BLaER1 treated with 17β-estradiol and CSF1 and Interleukin-3, amounts not matched to agents 10 nM and 100 nM (cell line): Measurements from ENCODE around the gene ZFP57.

Experiments
- H3K27ac ChIP-seq, 11 experiments: shearing (Covaris generic); formaldehyde crosslinking; 2 replicates each; pipeline ENCODE4 v1.8.1; 2022
- H3K27me3 ChIP-seq, 11 experiments: shearing (Covaris generic); formaldehyde crosslinking; 2 replicates each; pipeline ENCODE4 v1.8.1; 2022
- H3K36me3 ChIP-seq, 11 experiments: shearing (Covaris generic); formaldehyde crosslinking; 2 replicates each; pipeline ENCODE4 v1.8.1; 2022
- H3K4me1 ChIP-seq, 10 experiments: shearing (Covaris generic); formaldehyde crosslinking; 2 replicates each; pipeline ENCODE4 v1.8.1; 2022
- H3K4me2 ChIP-seq, 11 experiments: shearing (Covaris generic); formaldehyde crosslinking; 2 replicates each; pipeline ENCODE4 v1.8.1; 2022
- H3K4me3 ChIP-seq, 10 experiments: shearing (Covaris generic); formaldehyde crosslinking; 2 replicates each; pipeline ENCODE4 v1.8.1; 2022
- H3K9ac ChIP-seq, 11 experiments: shearing (Covaris generic); formaldehyde crosslinking; 2 replicates each; pipeline ENCODE4 v1.8.1; 2022
- H3K9me3 ChIP-seq, 11 experiments: shearing (Covaris generic); formaldehyde crosslinking; replicated peaks in 1 of 11; 2 replicates each; pipeline ENCODE4 v1.8.1; 2022
- H4K20me1 ChIP-seq, 11 experiments: shearing (Covaris generic); formaldehyde crosslinking; 2 replicates each; pipeline ENCODE4 v1.8.1; 2022
- Cebpa-rat ChIP-seq, 11 experiments: shearing (Covaris generic); IDR thresholded peaks; 2 replicates each; pipeline ENCODE4 v1.8.1; 2022

Gene ZFP57

DNA sequence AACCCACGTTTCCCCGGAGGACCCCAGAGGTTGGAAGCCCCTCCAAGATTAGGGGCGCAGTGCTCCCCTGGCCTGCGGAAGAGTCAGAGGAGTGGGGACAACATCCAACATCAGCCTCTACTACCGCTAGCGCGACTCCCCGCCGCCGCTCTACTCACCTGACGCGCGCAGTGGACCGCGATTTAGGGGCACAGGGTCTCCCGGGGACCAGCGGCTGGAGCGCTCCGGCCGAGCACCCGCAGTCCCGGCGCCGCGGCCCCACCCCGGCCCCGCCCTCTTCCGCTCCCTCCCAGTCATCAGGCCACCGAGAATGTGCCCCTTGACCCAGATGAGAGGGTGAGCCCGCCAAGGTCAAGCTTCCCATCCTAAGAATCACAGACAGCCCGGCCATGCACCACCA is at the start of gene ZFP57:
ZFP57 (minus strand) TSS at position 249 of the 400 bp plus-strand sequence. CDS start 4,149 bp downstream, outside the sequence.
- TF ChIP-seq Cebpa-rat (IDR thresholded peaks at IDR 0.05), result no peak
- H3K27ac ChIP-seq, result no peak within 1 kb of the TSS
- no peaks in the 10 kb centered on the region for H3K36me3 ChIP-seq

DNA sequence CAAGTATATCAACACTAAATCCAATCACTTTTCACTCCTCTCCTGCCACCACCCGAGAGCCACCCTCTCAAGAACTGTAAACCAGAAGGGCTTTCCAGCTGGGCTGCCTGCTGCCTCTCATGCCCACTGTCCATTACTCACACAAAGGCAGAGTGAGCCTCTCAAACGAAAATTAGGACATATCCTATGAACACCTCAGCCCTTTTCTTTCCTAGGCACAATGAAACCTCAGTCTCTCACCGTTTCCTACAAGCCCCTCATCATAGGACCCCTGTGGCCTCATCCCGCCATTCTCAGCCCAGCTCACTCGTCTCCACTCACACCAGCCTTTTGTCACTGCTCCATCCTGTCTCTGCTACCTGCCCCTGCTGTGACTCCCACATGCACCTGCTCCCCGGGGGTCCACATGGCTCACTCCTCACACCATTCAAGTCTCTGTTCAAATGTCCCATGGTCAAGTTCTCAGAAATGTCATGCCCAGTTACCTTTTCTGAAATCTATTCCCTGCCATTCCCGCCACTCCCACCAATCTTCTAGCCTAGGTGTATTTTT is 49.7 kb upstream of the ZFP57 start:
- Histone ChIP-seq H3K9me3 (peaks cover 0 to 4% (median under 1%) of the 10 kb centered on the region in 11 experiments; a peak in 6 of 22 replicates), H3K4me3 (no peak overlapping the region), H3K9ac (no peak overlapping the region), H3K36me3 (peaks cover 0 to 26% (median 10%) of the 10 kb centered on the region in 11 experiments; a peak in 12 of 22 replicates), H4K20me1 (peaks cover 0 to 11% (median 3%) of the 10 kb centered on the region in 11 experiments; a peak in 7 of 22 replicates), H3K4me1 (peaks cover 7 to 11% (median 11%) of the 10 kb centered on the region in 10 experiments; a peak in 17 of 20 replicates), H3K4me2 (no peak overlapping the region), H3K27ac (no peak overlapping the region), H3K27me3 (peaks cover 0 to 1% (median 0%) of the 10 kb centered on the region in 11 experiments; a peak in 2 of 22 replicates)
- no peak for TF ChIP-seq Cebpa-rat (IDR thresholded peaks at IDR 0.05)

More for the DNA sequence above, at the start of gene ZFP57:
- Histone ChIP-seq H3K4me3 (no peak within 1 kb of the TSS), H4K20me1 (no peaks in the 10 kb centered on the region; a peak in 1 of 22 replicates), H3K9me3 (peaks cover 0 to 16% (median 12%) of the 10 kb centered on the region in 11 experiments; a peak in 13 of 22 replicates), H3K4me1 (peaks cover 9 to 24% (median 12%) of the 10 kb centered on the region in 10 experiments), H3K4me2 (no peak within 1 kb of the TSS), H3K9ac (no peak within 1 kb of the TSS), H3K27me3 (no peaks in the 10 kb centered on the region)

DNA sequence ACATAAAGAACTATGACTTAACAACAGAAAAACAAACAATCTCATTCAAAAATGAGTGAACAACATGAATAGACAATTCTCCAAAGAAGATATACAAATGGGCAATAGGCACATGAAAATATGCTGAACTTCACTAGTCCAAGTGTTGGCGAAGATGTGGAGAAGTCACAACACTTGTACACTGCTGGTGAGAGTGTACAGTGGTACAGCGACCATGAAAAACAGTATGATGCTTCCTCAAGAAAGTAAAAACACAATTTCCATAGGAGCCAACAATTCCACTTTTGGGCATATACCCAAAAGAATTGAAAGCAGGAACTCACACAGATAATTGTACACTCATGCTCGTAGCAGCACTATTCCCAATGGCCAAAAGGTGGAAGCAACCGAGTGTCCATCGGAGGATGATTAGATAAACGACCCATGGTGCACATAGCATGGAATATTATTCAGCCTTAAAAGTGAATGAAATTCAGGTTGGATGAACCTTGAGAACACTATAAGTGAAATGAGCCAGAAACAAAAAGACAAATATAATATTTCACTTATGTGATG is 48.9 kb upstream of the ZFP57 start:
- Histone ChIP-seq H3K9ac (no peak overlapping the region), H3K27me3 (peaks cover 0 to 9% (median 2%) of the 10 kb centered on the region in 11 experiments; a peak in 12 of 22 replicates), H3K36me3 (peaks cover 0 to 34% (median 13%) of the 10 kb centered on the region in 11 experiments; a peak in 14 of 22 replicates), H3K27ac (no peak overlapping the region), H4K20me1 (peaks cover 0 to 19% (median 11%) of the 10 kb centered on the region in 11 experiments; a peak in 9 of 22 replicates), H3K4me3 (no peak overlapping the region), H3K4me2 (no peak overlapping the region), H3K9me3 (no peaks in the 10 kb centered on the region), H3K4me1 (peaks cover 7 to 19% (median 11%) of the 10 kb centered on the region in 10 experiments; a peak in 17 of 20 replicates)
- no peak for TF ChIP-seq Cebpa-rat (IDR thresholded peaks at IDR 0.05)

DNA sequence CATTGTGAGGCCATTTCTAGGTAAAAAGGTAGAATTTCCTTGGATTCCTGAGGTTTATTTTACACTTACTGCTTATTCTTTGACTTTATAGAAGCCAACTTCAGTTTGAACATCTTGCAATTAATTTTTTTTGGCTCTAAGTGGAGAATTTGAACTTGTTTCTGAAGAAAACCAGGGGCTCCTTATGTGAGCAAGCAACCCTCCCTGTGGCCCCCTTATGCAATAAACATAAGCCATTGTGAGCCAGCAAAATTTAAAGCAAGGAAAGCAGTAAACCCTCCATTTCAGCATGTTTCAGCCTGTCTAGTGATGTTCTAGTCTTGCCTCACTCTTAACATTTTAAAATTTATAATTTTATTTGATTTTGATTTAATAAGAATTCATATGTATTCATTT is 47.9 kb upstream of the ZFP57 start:
- H3K4me3 ChIP-seq, result no peak overlapping the region
- no peaks in the 10 kb centered on the region for H3K9me3 ChIP-seq
- peaks cover 0 to 19% (median 11%) of the 10 kb centered on the region in 11 experiments; a peak in 19 of 22 replicates for H3K27me3 ChIP-seq
- H3K36me3 ChIP-seq, result peaks cover 0 to 34% (median 13%) of the 10 kb centered on the region in 11 experiments; a peak in 14 of 22 replicates
- H3K9ac ChIP-seq, result no peak overlapping the region
- peaks cover 1 to 18% (median 4%) of the 10 kb centered on the region in 10 experiments; a peak in 14 of 20 replicates for H3K4me1 ChIP-seq
- H4K20me1 ChIP-seq, result peaks cover 0 to 27% (median 16%) of the 10 kb centered on the region in 11 experiments; a peak in 10 of 22 replicates
- TF ChIP-seq Cebpa-rat (IDR thresholded peaks at IDR 0.05), result no peak
- H3K4me2 ChIP-seq, result no peak overlapping the region
- no peak overlapping the region for H3K27ac ChIP-seq

DNA sequence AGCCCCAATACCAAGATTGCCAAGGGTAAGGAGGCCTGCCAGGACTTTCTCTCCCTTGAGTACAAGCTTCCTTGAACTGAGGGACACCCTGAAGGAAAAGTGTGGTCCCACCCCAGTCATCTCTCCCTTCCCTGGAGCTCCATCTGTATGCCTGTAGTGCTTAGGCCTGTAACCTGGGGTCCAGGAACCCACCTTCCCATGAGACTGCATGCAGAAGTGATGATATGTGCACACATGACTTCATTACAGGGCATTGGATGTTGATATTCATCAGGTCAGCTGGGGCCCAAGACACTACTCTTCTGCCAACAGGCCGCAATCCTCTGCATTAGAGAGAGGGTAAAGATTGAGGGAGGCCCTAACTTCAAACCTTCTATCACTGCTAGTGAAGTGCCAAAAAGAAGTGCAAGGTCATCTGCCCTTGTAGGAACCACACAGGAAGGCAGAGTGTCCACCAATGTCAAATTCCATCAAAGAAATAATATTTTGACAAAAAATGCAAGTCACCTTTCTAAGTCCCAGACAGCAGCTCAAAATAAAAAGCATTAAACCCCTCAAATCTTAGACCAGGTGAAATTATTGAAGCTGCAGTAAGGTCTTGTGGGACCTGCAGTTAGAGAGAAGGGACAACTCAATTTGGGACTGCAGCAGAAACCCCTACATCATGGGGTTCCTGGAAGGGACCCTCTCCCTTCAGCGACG is 47.4 kb upstream of the ZFP57 start:
- H3K27me3 ChIP-seq, result peaks cover 5 to 24% (median 17%) of the 10 kb centered on the region in 11 experiments
- peaks cover 0 to 18% (median 5%) of the 10 kb centered on the region in 10 experiments; a peak in 9 of 20 replicates for H3K4me1 ChIP-seq
- H3K36me3 ChIP-seq, result peaks cover 0 to 34% (median 13%) of the 10 kb centered on the region in 11 experiments; a peak in 14 of 22 replicates
- no peak overlapping the region for H3K27ac ChIP-seq
- no peak overlapping the region for H3K9ac ChIP-seq
- H3K9me3 ChIP-seq, result peaks cover 0 to 5% (median 0%) of the 10 kb centered on the region in 11 experiments; a peak in 1 of 22 replicates
- no peak for TF ChIP-seq Cebpa-rat (IDR thresholded peaks at IDR 0.05)
- H3K4me2 ChIP-seq, result no peak overlapping the region
- H3K4me3 ChIP-seq, result no peak overlapping the region
- H4K20me1 ChIP-seq, result peaks cover 0 to 27% (median 16%) of the 10 kb centered on the region in 11 experiments; a peak in 10 of 22 replicates

DNA sequence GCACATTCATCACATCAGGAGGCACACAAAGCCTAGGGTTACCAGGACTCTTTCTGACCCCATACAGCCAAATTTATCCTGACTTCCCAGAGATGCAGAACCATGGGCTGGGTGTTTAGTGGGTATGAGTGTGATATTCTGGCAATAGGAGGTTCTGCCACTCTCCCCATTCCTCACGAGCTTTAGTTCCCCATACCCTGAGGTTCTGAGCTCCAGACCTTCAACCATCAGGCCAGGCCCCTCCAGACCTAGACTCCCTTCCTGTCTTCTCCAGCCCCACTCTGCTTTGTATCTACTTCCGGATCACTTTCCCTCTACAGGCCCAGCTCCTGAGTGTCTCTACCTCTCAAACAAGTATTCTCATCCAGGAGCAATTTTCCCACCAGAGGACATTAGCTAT is 46.7 kb upstream of the ZFP57 start:
- TF ChIP-seq Cebpa-rat (IDR thresholded peaks at IDR 0.05), result no peak

DNA sequence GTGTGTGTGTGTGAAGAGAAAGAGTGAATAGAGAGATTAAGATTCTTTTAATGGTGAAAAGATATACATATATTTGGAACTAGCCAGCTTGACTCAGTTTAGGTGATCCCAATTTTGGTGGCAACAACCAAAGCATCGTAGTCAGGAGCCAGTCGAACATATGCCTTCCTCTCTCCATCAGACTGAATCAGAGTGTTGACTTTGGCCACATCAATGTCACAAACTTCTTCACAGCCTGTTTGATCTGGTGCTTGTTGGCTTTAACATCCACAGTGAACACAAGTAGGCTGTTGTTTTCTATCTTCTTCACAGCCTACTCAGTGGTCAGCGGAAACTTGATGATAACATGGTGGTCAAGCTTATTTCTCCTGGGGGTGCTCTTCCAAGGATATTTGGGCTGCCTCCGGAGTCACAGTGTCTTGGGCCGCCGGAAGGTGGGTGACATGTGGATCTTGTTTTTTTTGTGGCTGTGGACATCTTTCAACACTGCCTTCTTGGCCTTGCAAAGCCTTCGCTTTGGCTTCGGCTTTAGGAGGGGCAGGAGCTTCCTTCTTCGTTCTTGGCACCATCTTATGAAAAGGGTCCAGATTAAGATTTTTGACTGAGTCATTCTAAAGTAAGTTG is 45.7 kb upstream of the ZFP57 start:
- Histone ChIP-seq H3K4me1 (peaks cover 0 to 19% (median 5%) of the 10 kb centered on the region in 10 experiments; a peak in 9 of 20 replicates), H3K9me3 (peaks cover 0 to 9% (median 0%) of the 10 kb centered on the region in 11 experiments; a peak in 1 of 22 replicates), H3K27ac (no peak overlapping the region), H3K4me2 (no peak overlapping the region), H3K4me3 (no peak overlapping the region), H3K36me3 (peaks cover 0 to 34% (median 13%) of the 10 kb centered on the region in 11 experiments; a peak in 14 of 22 replicates), H3K27me3 (peaks cover 16 to 40% (median 31%) of the 10 kb centered on the region in 11 experiments), H3K9ac (no peak overlapping the region), H4K20me1 (peaks cover 0 to 27% (median 16%) of the 10 kb centered on the region in 11 experiments; a peak in 10 of 22 replicates)
- no peak for TF ChIP-seq Cebpa-rat (IDR thresholded peaks at IDR 0.05)

More for the DNA sequence above, 46.7 kb upstream of the ZFP57 start:
- no peak overlapping the region for H3K9ac ChIP-seq
- no peak overlapping the region for H3K27ac ChIP-seq
- peaks cover 0 to 27% (median 16%) of the 10 kb centered on the region in 11 experiments; a peak in 10 of 22 replicates for H4K20me1 ChIP-seq
- peaks cover 0 to 9% (median 0%) of the 10 kb centered on the region in 11 experiments; a peak in 1 of 22 replicates for H3K9me3 ChIP-seq
- peaks cover 0 to 19% (median 5%) of the 10 kb centered on the region in 10 experiments; a peak in 9 of 20 replicates for H3K4me1 ChIP-seq
- H3K27me3 ChIP-seq, result peaks cover 11 to 31% (median 24%) of the 10 kb centered on the region in 11 experiments
- H3K4me3 ChIP-seq, result no peak overlapping the region
- H3K36me3 ChIP-seq, result peaks cover 0 to 34% (median 13%) of the 10 kb centered on the region in 11 experiments; a peak in 14 of 22 replicates
- H3K4me2 ChIP-seq, result no peak overlapping the region

DNA sequence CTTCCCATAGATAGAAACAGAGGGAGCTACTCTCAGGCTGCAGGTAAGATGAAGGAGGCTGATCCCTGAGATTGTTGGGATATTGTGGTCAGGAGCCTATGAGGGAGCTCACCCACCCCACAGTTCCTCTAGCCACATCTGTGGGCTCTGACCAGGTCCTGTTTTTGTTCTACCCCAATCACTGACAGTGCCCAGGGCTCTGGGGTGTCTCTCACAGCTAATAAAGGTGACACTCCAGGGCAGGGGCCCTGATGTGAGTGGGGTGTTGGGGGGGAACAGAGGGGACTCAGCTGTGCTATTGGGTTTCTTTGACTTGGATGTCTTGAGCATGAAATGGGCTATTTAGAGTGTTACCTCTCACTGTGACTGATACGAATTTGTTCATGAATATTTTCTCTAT is 45.0 kb upstream of the ZFP57 start:
- Histone ChIP-seq H4K20me1 (peaks cover 0 to 27% (median 16%) of the 10 kb centered on the region in 11 experiments; a peak in 10 of 22 replicates), H3K9me3 (peaks cover 0 to 9% (median 0%) of the 10 kb centered on the region in 11 experiments; a peak in 1 of 22 replicates), H3K4me3 (no peak overlapping the region), H3K4me1 (peaks cover 0 to 19% (median 5%) of the 10 kb centered on the region in 10 experiments; a peak in 9 of 20 replicates), H3K27ac (no peak overlapping the region), H3K27me3 (peaks cover 16 to 44% (median 31%) of the 10 kb centered on the region in 11 experiments), H3K4me2 (peak overlapping the region in 2 of 11 experiments; percentile 82 to 91; a peak in 1 of 22 replicates), H3K9ac (no peak overlapping the region), H3K36me3 (peaks cover 0 to 34% (median 13%) of the 10 kb centered on the region in 11 experiments; a peak in 14 of 22 replicates)
- TF ChIP-seq Cebpa-rat (IDR thresholded peaks at IDR 0.05), result no peak
